Measurements from ENCODE around the gene COL5A3.
"Not testable (repeated sequence)": the region's sequence is repeated elsewhere in the genome, so short reads cannot be mapped to it uniquely, and the experiment has no call there.

COL5A3 gene

DNA sequence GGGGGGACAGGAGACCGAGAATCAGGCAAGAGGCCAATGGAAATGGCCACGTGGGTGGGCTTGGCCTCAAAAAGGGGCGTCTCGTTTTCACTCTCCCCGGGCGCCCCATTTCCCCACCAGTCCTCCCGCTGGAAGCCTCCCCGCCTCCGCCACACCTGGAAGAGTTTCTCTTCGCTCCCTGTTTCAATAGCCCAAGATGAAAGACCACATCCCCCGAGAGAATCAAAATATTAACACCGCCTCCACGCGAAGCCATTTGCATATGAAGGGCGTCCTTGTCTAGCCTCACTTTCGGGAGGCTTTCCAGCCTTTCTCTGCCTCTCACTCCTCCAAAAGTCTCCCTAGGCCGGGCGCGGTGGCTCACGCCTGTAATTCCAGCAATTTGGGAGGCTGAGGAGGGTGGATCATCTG is 73.3 kb downstream of the COL5A3 start:
- DNase-seq (ENCODE audit: low read depth): no peak

DNA sequence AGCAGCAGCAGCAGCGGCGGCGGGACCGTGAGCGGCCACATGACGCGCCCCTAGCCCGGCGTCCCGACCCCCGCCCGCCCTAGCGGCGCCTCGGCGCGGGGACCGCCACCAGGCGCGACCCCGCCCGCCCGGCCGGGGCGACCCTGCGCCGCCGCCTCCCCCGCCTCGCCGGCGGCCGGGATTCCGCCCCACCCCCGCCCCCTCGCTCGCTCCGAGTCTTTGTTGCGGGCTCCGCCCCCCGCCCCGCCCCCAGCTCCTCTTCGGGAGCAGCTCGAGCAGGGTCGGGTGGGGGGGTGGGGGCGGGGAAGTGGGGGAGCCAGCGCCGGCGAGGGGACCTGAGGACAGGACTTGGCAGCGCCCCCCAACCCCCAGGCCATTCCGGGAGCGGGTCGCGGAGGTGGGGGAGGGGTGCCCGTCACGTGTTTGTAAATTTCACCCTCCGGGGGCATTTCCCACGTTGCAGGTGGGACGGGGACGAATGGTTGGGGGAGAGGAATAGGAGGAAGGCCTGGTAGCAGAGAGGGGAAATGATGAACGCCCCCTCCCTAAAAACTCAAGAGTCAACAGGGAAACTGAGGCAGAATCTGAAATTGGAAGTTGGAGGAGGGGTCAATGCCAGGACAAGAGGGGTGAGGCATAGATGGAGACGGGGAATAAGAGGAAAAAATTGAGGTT is 73.8 kb downstream of the COL5A3 start, which contains the start of gene OLFM2:
OLFM2 (minus strand) TSS at position 190 of the 675 bp plus-strand sequence; CDS start at position 41, 149 bp downstream.
- no peak for DNase-seq (ENCODE audit: low read depth)

DNA sequence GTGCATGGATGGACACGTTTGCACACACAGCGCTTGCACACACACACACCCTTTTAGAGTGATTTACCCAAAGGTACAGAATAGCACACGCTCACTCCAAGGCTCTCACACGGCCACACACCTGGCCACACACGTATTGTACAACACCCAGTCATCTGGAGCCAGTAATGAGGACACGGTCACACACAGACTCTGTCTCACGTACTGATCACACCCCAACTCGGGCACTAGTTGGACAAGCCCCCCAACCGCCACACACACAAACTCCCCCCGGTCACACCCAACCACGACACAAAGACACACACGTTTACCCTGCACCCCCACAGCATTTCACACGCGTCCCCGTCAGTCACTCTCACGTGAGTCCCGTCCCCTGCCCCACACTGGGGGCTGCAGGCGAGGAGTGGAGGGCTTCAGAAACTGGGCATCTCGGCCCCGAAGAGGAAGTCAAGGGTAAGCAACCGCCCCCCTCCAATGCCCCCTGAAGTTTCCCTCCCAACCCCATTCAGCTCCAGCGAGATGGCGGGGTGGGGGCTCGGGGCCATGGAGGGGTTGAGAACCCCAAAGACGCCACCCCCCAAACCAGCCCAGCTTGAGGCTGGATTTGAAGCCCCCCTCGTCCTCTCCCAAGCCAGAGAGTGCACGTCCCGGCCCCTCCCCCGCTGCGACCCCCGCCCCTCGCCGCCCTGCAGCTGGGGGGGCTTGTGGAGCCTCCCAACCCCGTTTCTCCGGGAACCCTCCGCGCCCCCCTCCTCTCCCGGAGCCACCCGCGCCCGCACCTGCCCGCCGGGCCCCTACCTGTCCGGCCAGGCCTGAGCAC is 74.6 kb downstream of the COL5A3 start:
- no peak for DNase-seq (ENCODE audit: low read depth)

DNA sequence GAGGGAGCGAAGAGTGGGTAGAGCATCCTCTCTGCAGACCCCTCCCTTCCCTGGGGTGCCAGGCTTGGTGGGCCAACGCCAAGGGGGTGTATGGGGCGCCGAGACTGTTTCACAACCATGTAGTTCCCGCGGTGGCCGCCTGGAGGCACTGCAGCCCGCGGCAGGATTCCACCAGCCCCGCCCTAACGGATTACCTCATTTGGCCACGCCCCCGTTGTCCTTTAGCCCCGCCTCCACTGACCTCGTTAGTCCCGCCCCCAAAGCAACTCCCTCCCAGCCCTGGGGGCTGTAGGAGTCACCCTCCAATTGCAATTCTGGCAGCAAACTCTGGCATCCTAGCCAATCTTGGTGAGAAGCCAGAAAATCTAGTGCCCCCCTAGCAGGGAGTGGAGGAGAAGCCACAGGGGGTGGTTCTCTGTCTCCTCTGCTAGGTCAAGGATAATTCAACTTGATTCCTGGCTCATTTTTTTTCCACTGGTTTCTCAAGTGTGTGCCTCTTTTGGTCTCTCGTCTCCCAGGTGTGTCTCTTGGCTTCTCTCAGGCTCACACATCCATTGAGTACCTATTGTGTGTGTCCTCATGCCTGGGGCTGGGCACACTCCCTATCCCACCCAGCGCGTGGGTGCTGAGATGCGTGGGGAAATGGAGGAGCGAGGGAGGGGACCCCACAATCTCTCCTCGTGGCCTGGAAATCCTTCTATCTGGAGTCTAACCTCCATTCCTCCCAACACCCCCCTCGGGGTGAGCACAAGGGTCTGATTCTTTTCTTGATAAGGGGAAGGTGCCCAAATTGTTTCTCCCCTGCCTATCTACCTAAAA is 76.0 kb downstream of the COL5A3 start:
- peak; percentile 60 for DNase-seq (ENCODE audit: low read depth)

DNA sequence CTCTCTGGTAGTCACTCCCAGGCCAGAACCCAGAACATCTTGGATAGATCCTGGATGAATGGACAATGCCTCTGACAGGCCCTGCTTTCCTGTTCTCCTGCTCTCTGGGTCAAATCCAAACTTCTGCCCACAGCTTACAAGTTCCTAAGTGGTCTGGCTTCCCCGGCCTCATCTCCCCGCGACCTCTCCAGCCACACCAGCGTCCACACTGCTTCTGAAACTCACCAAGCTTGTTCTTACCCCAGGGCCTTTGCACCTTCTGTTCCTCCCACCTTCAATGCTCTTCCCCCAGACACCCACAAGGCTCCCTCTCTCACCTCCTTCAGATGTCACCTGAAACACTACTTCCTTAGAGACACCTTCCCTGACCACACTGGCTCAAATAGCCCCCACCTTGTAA is 77.5 kb downstream of the COL5A3 start:
- no peak for DNase-seq (ENCODE audit: low read depth)

DNA sequence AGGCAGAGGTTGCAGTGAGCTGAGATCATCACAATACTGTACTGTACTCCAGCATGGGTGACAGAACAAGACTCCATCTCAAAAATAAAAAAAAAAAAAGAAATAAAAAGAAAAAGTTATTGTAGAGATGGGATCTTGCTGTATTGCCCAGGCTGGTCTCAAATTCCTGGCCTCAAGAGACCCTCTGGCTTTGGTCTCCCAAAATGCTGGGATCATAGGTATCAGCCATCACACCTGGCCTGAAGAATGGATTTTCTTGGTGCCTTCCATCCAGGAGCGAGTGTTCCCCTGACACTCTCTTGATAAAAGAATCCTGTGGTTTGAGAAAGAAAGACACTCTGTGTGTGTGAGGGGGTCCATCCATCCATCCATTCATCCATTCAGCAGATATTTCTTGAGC is 78.7 kb downstream of the COL5A3 start:
- no peak for DNase-seq (ENCODE audit: low read depth)

DNA sequence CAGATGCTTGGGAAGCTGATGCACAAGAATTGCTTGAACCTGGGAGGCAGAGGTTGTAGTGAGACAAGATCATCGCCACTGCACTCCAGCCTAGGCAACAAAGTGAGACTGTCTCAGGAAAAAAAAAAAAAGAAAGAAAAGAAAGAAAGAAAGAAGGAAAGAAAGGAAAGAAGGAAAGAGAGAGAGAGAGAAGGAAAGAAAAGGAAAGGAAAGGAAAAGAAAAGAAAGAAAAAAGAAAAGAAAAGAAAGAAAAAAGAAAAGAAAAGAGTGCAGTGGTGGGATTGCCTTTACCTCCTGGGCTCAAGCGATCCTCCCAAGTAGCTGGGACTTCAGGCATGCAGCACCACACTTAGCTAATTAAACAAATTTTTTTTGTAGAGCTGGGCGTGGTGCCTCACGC is 86.9 kb downstream of the COL5A3 start:
- DNase-seq (ENCODE audit: low read depth): no peak

DNA sequence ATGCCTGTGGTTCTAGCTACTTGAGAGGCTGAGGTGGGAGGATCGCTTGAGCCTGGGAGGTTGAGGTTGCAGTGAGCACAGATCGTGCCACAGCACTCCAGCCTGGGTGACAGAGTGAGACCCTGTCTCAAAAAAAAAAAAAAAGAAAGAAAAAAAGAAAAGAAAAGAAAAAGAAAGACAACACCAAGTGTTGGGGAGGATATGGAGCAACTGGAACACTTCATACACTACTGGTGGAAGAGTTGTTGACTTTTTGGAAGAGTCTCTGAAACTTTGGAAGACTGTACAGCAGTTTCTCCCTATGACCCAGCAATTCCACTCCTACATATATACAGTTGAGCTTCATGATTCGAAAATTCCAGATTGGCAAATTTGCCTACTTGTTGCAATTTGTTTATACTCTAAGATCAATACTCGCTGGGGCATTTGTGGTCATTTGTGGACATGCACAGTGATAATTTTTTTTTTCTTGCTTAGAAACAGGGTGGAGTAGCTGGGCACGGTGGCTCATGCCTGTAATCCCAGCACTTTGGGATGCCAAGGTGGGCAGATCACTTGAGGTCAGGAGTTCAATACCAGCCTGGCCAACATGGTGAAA is 87.4 kb downstream of the COL5A3 start:
- DNase-seq (ENCODE audit: low read depth): not testable (repeated sequence)

DNA sequence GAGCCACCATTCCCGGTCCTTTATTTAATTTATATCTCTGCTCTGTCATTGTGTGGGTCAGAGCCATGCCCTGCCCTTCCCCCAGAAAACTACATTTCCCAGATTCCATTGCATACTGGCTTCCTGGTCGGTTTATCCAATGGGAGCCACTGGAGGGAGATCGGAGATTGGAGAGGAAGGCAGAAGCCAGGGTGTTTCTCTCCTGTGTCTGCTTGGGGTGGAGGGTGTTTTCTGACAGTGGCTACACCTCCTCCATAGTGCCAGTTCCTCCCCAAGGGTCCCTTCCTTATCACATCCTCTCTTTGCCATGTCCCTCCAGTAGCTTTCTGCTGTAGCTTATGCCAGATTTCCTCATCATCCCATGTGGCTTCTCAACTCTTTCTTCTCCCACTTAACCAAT is 93.0 kb downstream of the COL5A3 start:
- DNase-seq (ENCODE audit: low read depth): no peak

DNA sequence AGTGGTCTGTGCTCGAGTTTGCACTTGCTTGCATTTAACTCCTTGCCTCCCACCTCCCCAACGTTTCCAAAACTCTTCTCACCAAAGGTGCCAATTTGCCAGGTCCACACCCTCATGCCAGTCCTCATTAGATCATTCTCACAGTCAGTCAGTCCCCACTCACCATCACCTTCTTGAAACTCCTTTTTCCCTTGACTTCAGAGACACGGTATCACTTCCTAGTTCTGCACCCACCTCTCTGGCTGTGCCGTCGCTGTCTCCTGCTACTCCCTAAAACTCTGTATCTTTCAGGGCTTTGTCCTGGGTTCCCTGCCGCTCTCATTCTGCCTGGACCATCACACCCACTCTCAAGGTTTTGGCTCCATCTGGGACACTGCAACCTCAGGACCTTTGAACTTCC is 93.6 kb downstream of the COL5A3 start:
- no peak for DNase-seq (ENCODE audit: low read depth)

DNA sequence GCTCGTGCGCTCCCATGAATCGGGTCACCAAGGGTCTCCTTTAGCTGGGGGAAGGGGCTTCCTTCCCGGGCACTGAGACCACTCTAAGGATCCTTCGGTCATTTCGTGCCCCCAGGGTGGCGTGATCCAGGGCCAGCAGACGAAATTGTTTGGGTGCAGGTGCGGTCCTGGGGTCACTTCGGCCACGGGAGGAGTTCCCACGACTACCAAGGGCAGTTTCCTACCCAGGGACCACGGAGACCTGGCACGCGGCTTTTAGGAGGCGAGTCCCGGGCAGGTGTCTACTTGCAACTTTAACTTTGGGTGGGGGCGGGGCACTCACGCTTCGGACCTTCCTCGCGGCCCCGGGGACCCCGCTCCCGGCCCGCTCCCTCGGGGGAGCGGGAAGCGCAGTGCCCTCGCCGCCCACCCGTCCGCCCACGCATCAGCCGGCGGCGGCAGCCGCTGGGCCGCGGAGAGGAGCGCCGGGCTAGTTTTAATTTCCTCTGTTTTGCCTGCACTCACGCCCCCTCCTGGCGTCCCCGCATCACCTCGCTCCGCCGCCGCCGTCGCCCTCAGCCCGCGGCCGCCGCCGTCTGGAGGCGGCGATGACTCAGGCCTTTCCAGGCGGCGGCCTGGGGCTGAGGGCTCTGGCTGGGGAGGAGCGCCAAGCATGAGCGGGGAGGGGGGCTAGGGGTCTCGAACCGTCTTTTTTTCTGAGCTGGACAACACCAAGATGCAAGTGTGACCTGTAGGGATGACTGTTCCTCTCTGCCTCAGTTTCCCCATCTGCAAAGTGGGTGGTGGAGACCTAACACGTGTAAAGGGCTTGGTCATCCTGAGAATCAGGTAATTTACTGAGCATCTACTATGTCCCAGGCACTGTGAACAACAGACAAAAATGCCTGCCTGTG is 95.7 kb downstream of the COL5A3 start:
- peak; percentile 70 for DNase-seq (ENCODE audit: low read depth)

DNA sequence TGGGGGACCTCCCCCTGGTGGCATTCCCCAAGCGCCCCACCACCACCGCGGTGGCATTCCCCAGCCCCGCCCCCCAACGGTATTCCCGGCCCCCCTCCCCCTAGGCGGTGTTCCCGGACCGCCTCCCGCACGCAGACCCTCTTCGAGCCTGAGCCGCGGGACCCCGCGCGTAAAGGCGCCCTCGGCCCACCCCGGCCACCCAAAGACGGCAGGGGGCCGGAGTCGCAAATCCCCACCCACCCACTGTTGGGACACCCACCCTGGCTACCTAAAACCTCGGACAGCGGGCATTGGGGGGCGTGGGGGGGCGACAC is 96.3 kb downstream of the COL5A3 start:
- no peak for DNase-seq (ENCODE audit: low read depth)

DNA sequence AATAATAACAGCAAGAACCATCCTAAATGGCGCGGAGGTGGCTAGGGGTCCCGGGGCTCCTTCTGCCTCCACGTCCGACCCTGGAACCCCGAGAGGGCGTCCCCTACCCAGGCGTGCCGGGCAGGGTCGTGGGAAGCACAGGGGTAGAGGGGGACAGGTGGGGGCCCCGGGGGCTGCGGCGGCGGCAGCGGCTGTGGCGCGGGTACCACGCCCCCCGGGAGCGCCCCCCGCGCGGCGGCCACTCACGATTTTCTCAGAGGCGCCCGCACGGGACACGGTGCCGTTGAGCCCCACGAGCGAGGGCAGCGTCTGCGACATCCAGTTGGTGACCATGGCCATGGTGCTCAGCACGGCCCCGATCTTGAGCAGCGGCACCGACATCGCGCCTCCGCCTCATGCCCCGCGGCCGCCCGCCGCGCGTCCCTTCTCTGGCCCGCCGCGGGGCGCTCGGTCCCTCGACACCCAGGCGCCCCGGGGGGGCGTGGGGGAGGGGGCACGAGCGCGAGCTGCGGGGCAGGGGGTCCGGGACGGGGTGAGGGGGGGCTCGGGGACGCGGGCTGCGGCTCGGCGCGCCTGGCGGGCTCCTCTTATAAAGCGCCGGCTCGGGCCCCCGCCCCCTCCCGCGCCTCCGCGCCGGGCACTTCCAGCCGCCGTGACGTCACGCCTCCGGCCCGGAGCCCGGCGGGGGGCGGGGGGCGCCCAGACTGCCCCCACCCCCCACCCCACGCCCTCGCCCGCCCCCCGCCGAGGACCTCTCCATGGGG is 96.9 kb downstream of the COL5A3 start:
- no peak for DNase-seq (ENCODE audit: low read depth)

DNA sequence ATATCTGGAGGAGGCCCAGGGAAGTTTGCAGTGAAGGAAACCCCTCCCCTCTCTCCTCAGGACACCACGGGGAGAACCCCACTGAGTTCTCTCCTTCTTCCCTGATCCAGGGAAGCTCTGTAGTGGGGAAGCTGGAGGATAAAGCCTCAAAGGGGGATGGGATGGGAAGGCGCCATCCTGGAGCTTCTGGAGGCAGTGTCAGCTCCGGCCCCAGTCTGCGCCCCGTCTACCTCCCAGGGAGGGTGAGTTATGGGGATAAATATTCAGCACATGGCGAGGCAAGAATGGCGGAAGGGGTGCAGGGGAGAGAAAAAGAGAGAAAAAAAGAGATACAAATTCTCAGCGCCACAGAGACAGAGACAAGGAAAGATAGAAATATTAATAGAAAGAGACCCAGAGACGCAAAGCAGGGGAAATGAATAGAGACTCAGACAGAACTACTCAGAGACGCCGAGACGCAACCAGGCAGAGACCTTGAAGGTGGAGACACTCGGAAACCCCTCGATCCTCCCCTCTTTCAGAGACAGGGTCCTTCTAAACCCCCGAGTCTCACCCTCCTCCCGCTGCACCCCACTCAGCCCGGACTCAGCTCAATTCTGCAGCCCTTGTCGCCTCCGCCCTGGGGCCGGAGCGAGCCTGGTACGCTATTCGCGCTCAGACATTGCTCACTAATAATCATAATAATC is 97.6 kb downstream of the COL5A3 start:
- DNase-seq (ENCODE audit: low read depth): no peak

DNA sequence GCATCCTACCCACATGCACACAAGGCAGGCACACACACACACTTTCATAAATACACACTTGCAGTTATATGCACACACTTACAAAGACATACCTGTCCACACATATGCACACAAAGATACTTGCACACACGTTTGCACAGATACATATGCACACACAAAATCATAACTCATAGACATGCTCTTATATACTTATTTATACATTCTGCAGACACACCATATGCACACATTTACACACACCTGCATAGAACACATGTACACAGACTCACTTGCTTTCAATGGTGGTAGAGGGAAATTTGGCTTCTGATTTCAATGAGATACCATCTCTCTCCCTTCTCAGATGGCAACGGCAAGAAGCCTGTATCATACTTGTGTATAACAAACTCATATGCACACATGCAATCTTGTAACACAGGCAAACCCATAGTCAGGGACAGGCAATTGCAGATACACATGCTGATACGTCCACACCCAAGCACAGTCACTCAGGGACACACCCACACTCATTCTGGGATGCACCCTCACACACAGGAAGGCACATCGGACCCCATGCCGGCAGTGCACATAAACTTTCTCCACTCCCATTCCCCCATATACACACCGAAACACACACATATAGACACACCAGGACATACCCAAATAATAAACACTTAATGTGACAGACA is 98.6 kb downstream of the COL5A3 start:
- DNase-seq (ENCODE audit: low read depth): no peak

DNA sequence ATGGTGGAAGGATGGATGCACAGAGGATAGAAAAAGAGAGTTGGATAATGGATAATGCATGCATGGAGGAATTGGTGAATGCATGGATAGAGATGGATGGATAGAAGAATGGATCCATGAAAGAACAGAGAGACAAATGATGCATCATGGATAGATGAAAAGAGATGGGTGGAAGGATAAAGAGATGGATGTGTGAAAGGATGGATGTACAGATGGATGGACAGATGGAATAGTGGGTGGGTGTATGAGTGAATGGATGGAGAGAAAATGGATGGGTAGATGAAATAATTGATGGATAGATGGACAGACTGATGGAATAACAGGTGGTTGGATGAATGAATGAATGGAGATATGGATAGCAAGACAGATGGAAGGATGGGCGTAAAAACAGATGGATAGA is 99.7 kb downstream of the COL5A3 start:
- DNase-seq (ENCODE audit: low read depth): no peak

Data from activated T-helper 1 cell treated with Interleukin-2 at 50 U/mL for 16 hours (primary cell).